Measurements from ENCODE around the gene LAMA3. TPM values are rescaled to one million over a fixed set of nuclear protein-coding genes. Genes with fewer than 3 reads are reported as not detected.

The LAMA3 gene
- total and polyA plus RNA-seq, 2 of the 13 experiments (the other 11 are each of a cell fraction or from before 2014, with no cell fraction given): 0.45 to 2.2 TPM

GRCh38 chr18:23927821-23928746 lies 238.8 kb downstream of the LAMA3 start (continued):
- TF ChIP-seq HMGA1 (CRISPR knock-in tag; conservative IDR thresholded peaks at IDR 0.05) (no peak), ZNF34 (CRISPR knock-in tag; IDR thresholded peaks at IDR 0.05; ENCODE audit: borderline replicate concordance) (no peak), REPIN1 (CRISPR knock-in tag; IDR thresholded peaks at IDR 0.05; ENCODE audit: borderline replicate concordance, low read depth) (no peak), PAX8 (CRISPR knock-in tag; IDR thresholded peaks at IDR 0.05; ENCODE audit: borderline replicate concordance) (no peak), ZNF768 (CRISPR knock-in tag; IDR thresholded peaks at IDR 0.05) (no peak), NRL (CRISPR knock-in tag; IDR thresholded peaks at IDR 0.05; ENCODE audit: borderline replicate concordance) (no peak)
- TF ChIP-seq, protein P1, sequence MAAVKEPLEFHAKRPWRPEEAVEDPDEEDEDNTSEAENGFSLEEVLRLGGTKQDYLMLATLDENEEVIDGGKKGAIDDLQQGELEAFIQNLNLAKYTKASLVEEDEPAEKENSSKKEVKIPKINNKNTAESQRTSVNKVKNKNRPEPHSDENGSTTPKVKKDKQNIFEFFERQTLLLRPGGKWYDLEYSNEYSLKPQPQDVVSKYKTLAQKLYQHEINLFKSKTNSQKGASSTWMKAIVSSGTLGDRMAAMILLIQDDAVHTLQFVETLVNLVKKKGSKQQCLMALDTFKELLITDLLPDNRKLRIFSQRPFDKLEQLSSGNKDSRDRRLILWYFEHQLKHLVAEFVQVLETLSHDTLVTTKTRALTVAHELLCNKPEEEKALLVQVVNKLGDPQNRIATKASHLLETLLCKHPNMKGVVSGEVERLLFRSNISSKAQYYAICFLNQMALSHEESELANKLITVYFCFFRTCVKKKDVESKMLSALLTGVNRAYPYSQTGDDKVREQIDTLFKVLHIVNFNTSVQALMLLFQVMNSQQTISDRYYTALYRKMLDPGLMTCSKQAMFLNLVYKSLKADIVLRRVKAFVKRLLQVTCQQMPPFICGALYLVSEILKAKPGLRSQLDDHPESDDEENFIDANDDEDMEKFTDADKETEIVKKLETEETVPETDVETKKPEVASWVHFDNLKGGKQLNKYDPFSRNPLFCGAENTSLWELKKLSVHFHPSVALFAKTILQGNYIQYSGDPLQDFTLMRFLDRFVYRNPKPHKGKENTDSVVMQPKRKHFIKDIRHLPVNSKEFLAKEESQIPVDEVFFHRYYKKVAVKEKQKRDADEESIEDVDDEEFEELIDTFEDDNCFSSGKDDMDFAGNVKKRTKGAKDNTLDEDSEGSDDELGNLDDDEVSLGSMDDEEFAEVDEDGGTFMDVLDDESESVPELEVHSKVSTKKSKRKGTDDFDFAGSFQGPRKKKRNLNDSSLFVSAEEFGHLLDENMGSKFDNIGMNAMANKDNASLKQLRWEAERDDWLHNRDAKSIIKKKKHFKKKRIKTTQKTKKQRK (IDR thresholded peaks at IDR 0.05; ENCODE audit: low read length): no peak
- TF ChIP-seq, protein P2, sequence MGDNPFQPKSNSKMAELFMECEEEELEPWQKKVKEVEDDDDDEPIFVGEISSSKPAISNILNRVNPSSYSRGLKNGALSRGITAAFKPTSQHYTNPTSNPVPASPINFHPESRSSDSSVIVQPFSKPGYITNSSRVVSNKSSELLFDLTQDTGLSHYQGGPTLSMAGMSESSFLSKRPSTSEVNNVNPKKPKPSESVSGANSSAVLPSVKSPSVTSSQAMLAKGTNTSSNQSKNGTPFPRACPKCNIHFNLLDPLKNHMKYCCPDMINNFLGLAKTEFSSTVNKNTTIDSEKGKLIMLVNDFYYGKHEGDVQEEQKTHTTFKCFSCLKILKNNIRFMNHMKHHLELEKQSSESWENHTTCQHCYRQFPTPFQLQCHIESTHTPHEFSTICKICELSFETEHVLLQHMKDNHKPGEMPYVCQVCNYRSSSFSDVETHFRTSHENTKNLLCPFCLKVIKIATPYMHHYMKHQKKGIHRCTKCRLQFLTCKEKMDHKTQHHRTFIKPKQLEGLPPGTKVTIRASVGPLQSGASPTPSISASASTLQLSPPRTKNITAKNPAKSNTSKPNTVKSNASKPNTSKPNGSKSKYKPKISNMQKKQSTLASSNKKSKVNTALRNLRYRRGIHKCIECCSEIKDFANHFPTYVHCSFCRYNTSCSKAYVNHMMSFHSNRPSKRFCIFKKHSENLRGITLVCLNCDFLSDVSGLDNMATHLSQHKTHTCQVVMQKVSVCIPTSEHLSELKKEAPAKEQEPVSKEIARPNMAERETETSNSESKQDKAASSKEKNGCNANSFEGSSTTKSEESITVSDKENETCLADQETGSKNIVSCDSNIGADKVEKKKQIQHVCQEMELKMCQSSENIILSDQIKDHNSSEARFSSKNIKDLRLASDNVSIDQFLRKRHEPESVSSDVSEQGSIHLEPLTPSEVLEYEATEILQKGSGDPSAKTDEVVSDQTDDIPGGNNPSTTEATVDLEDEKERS (CRISPR knock-in tag; IDR thresholded peaks at IDR 0.05): no peak
- TF ChIP-seq, protein P3, sequence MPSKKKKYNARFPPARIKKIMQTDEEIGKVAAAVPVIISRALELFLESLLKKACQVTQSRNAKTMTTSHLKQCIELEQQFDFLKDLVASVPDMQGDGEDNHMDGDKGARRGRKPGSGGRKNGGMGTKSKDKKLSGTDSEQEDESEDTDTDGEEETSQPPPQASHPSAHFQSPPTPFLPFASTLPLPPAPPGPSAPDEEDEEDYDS (CRISPR knock-in tag; IDR thresholded peaks at IDR 0.05): no peak
